ENCODE results near the gene PSEN2.

DNA sequence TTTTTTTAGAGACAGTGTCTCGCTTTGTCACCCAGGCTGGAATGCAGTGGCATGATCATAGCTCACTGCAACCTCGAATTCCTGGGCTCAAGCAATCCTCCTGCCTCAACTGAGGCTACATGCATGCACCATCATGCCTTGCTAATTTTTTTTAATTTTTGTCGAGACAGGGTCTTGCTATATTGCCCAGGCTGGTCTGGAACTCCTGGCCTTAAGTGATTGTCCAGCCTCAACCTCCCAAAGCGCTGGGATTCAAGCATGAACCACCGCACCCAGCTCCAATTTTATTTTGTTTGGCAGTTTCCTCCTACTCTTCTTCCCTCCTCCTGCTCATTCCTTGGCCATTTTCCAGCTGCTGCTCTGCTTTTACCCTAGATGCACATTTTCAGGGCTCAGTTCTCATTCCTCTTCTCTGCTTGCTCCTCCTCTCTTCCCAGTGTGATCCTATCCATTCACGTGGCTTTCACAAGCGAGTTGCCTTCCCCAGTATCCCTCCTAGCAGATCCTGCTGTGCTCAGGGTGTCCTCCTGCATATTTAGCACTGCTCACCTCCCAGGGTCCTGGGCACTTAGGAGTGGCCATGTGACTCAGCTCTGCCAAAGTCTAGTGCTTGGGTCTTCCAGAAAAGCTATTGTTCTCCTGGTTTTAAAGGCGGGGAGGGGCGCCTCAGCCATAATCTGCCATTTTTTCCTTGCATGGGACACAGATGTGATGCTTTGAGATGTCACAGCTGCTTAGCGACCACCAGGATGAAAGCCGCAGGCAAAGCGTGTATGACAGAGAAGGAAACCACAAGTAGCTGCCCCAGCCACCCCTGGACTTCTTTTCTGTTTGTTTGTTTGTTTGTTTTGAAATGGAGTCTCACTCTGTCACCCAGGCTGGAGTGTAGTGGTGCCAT lies 33.7 kb downstream of the PSEN2 start:
- TF ChIP-seq, protein P1, sequence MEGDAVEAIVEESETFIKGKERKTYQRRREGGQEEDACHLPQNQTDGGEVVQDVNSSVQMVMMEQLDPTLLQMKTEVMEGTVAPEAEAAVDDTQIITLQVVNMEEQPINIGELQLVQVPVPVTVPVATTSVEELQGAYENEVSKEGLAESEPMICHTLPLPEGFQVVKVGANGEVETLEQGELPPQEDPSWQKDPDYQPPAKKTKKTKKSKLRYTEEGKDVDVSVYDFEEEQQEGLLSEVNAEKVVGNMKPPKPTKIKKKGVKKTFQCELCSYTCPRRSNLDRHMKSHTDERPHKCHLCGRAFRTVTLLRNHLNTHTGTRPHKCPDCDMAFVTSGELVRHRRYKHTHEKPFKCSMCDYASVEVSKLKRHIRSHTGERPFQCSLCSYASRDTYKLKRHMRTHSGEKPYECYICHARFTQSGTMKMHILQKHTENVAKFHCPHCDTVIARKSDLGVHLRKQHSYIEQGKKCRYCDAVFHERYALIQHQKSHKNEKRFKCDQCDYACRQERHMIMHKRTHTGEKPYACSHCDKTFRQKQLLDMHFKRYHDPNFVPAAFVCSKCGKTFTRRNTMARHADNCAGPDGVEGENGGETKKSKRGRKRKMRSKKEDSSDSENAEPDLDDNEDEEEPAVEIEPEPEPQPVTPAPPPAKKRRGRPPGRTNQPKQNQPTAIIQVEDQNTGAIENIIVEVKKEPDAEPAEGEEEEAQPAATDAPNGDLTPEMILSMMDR (IDR thresholded peaks at IDR 0.05) = no peak
- TF ChIP-seq POLR2AphosphoS5 (IDR thresholded peaks at IDR 0.05) (peak; percentile 76 to 78), POLR2A (IDR thresholded peaks at IDR 0.05; ENCODE audit: low read depth) (no peak)

All from esophagus muscularis mucosa (tissue), 3 donors.